Spleen (tissue), 7 donors: ENCODE results near the gene MS4A4E.

ENCODE experiments used
- CTCF ChIP-seq, 11 experiments: fragments of 200-600 bp in 7 of 11; fragments of 450-650 bp in 4 of 11; sonication (generic) in 4 of 11; IDR thresholded peaks in 8 of 11; conservative IDR thresholded peaks in 3 of 11; 1 replicate in 7 of 11; 2 replicates in 4 of 11; pipeline versions ENCODE4 v1.4.0 to v1.8.0; 2016 to 2021; ENCODE audit warnings: antibody characterized with exemption in 11 of 11, inconsistent platforms in 4 of 11, mild to moderate bottlenecking in 1 of 11
- POLR2A ChIP-seq, 3 donors: fragments of 450-650 bp; IDR thresholded peaks; one replicate each; pipeline ENCODE4 v1.5.1; 2017; ENCODE audit warnings: antibody characterized with exemption in 3 of 3, mild to moderate bottlenecking in 1 of 3
- POLR2AphosphoS5 ChIP-seq, 3 donors: sonication (generic); formaldehyde crosslinking; IDR thresholded peaks; one replicate each; pipeline ENCODE4 v1.5.1; 2017; ENCODE audit warnings: antibody characterized with exemption in 3 of 3
- donor health status: DM: no; HTN: no; CAD: no; lungs with moderate emphysema.
- donor health status: DM: no; HTN: no; CAD: no.
- donor health status: DM: no; HTN: no; CAD: no.

DNA sequence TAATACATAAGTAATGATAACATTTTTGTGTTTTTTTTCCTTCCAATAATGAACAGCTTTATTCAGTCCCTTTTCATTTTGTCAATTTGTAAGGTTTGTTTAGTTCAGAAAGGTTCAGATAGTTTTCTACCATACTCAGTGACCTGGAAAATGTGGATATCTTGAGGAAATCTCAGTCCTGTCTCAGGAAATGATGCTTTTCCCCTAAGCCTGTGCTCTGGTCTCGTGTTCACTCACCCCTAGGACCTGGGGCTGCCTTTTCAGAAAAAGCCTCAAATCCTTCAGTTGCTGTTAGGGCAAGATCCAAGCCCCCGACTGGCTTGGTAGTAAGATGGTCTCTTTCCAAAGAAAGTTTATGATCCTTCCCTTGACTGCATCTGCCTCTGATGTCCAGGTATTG is 81.8 kb downstream of the MS4A4E start:
- TF ChIP-seq CTCF (IDR thresholded peaks at IDR 0.05 in 8 of 11, conservative IDR thresholded peaks at IDR 0.05 in 3 of 11) (no peak), POLR2AphosphoS5 (IDR thresholded peaks at IDR 0.05) (no peak), POLR2A (IDR thresholded peaks at IDR 0.05) (no peak)
